H9 (cell line): Measurements from ENCODE around the gene SLC28A3. TPM values are rescaled to one million over a fixed set of nuclear protein-coding genes. Genes with fewer than 3 reads are reported as not detected.

Experiments
- DNase-seq: peaks from one replicate; pipeline ENCODE4 v3.0.0-alpha.2; 2017
- H2AFZ ChIP-seq: one replicate; pipeline ENCODE4 v1.6.1; 2013; ENCODE audit warnings: mild to moderate bottlenecking, low read length, control low read depth, moderate library complexity
- H2AK5ac ChIP-seq: 2 replicates; pipeline ENCODE4 v1.6.1; 2013; ENCODE audit warnings: low read length, control low read depth, mixed read lengths; ENCODE audit not compliant: insufficient read length
- H2BK120ac ChIP-seq: one replicate; pipeline ENCODE4 v1.6.1; 2013; ENCODE audit warnings: low read depth, mild to moderate bottlenecking, low read length, control low read depth, inconsistent platforms; ENCODE audit not compliant: poor library complexity, severe bottlenecking
- H2BK12ac ChIP-seq: 2 replicates; pipeline ENCODE4 v1.6.1; 2013; ENCODE audit warnings: low read length, control low read depth, mixed read lengths, low read depth; ENCODE audit not compliant: insufficient read length
- H2BK15ac ChIP-seq: 2 replicates; pipeline ENCODE4 v1.6.1; 2013; ENCODE audit warnings: low read depth, low read length, control low read depth
- H2BK20ac ChIP-seq: one replicate; pipeline ENCODE4 v1.6.1; 2013; ENCODE audit warnings: low read depth, mild to moderate bottlenecking, low read length, control low read depth, inconsistent platforms; ENCODE audit not compliant: poor library complexity, severe bottlenecking
- H2BK5ac ChIP-seq: 2 replicates; pipeline ENCODE4 v1.6.1; 2013; ENCODE audit warnings: low read length, control low read depth, mixed read lengths; ENCODE audit not compliant: insufficient read length
- H3K14ac ChIP-seq: 2 replicates; pipeline ENCODE4 v1.6.1; 2013; ENCODE audit warnings: low read length, control low read depth; ENCODE audit not compliant: insufficient read depth
- H3K18ac ChIP-seq: 2 replicates; pipeline ENCODE4 v1.6.1; 2013; ENCODE audit warnings: low read depth, mild to moderate bottlenecking, mixed read lengths, low read length, control low read depth; ENCODE audit not compliant: insufficient read length
- H3K23ac ChIP-seq: 2 replicates; pipeline ENCODE4 v1.6.1; 2013; ENCODE audit warnings: low read length, control low read depth, mixed read lengths, low read depth; ENCODE audit not compliant: insufficient read length
- H3K23me2 ChIP-seq: 2 replicates; pipeline ENCODE4 v1.6.1; 2013; ENCODE audit warnings: low read depth, mild to moderate bottlenecking, mixed read lengths, low read length, control low read depth; ENCODE audit not compliant: insufficient read length, poor library complexity, severe bottlenecking
- H3K27ac ChIP-seq: 2 replicates; pipeline ENCODE4 v1.5.1; 2013; ENCODE audit warnings: low read length, control low read depth, mixed read lengths, low read depth; ENCODE audit not compliant: insufficient read length
- H3K27me3 ChIP-seq: 2 replicates; pipeline ENCODE4 v1.6.1; 2013; ENCODE audit warnings: low read length, control low read depth, inconsistent platforms; ENCODE audit not compliant: insufficient read depth
- H3K4ac ChIP-seq: 2 replicates; pipeline ENCODE4 v1.6.1; 2013; ENCODE audit warnings: low read depth, mild to moderate bottlenecking, control low read depth, inconsistent platforms, low read length, moderate library complexity
- H3K4me1 ChIP-seq: 2 replicates; pipeline ENCODE4 v1.6.1; 2013; ENCODE audit warnings: low read length, control low read depth, inconsistent platforms; ENCODE audit not compliant: insufficient read depth
- H3K4me2 ChIP-seq: 2 replicates; pipeline ENCODE4 v1.6.1; 2013; ENCODE audit warnings: low read length, control low read depth, mixed read lengths; ENCODE audit not compliant: insufficient read length, insufficient read depth
- H3K56ac ChIP-seq: 2 replicates; pipeline ENCODE4 v1.6.1; 2013; ENCODE audit warnings: low read depth, mild to moderate bottlenecking, mixed read lengths, low read length, control low read depth; ENCODE audit not compliant: insufficient read length
- H3K79me1 ChIP-seq: 2 replicates; pipeline ENCODE4 v1.6.1; 2013; ENCODE audit warnings: low read depth, mild to moderate bottlenecking, moderate library complexity, low read length, control low read depth, inconsistent platforms; ENCODE audit not compliant: insufficient read depth, poor library complexity, severe bottlenecking
- H3K79me2 ChIP-seq: 2 replicates; pipeline ENCODE4 v1.6.1; 2013; ENCODE audit warnings: low read length, control low read depth, inconsistent platforms; ENCODE audit not compliant: insufficient read depth
- H3K9ac ChIP-seq: 2 replicates; pipeline ENCODE4 v1.6.1; 2013; ENCODE audit warnings: low read length, control low read depth, mixed read lengths; ENCODE audit not compliant: insufficient read length; ENCODE audit errors: extremely low read depth
- H3K9me3 ChIP-seq: one replicate; pipeline ENCODE4 v1.6.1; 2013; ENCODE audit warnings: low read depth, low read length, inconsistent platforms; ENCODE audit not compliant: control insufficient read depth
- H3T11ph ChIP-seq: one replicate; pipeline ENCODE4 v1.6.1; 2013; ENCODE audit warnings: mild to moderate bottlenecking, low read length, control low read depth, inconsistent platforms
- H4K20me1 ChIP-seq: one replicate; pipeline ENCODE4 v1.6.1; 2013; ENCODE audit not compliant: control insufficient read depth, insufficient read length, insufficient read depth
- H4K5ac ChIP-seq: 2 replicates; pipeline ENCODE4 v1.6.1; 2013; ENCODE audit warnings: low read depth, mild to moderate bottlenecking, mixed read lengths, low read length, control low read depth; ENCODE audit not compliant: insufficient read length
- H4K8ac ChIP-seq: replicated peaks from 2 replicates; pipeline ENCODE4 v1.6.1; 2013; ENCODE audit warnings: low read length, control low read depth, mixed read lengths, low read depth; ENCODE audit not compliant: insufficient read length
- H4K91ac ChIP-seq: 2 replicates; pipeline ENCODE4 v1.6.1; 2013; ENCODE audit warnings: low read depth, mild to moderate bottlenecking, moderate library complexity, mixed read lengths, low read length, control low read depth; ENCODE audit not compliant: insufficient read length
- H3K27ac Mint-ChIP-seq, 3 experiments: 2 replicates in 2 of 3; 3 replicates in 1 of 3; pipeline ENCODE4 v1.8.0; 2020 to 2021; ENCODE audit warnings: mixed read lengths in 3 of 3, mild to moderate bottlenecking in 1 of 3, moderate library complexity in 1 of 3
- H3K27me3 Mint-ChIP-seq: 2 replicates; pipeline ENCODE4 v1.8.0; 2021; ENCODE audit warnings: low read depth, mild to moderate bottlenecking, moderate library complexity, mixed read lengths
- H3K36me3 Mint-ChIP-seq, 3 experiments: 2 replicates in 2 of 3; 3 replicates in 1 of 3; pipeline ENCODE4 v1.8.0; 2020 to 2021; ENCODE audit warnings: low read depth in 3 of 3, mixed read lengths in 3 of 3; ENCODE audit not compliant: insufficient read depth in 1 of 3
- H3K4me1 Mint-ChIP-seq, 2 experiments: 2 replicates each; pipeline ENCODE4 v1.8.0; 2020; ENCODE audit warnings: mixed read lengths in 2 of 2
- H3K4me3 Mint-ChIP-seq, 2 experiments: 2 replicates in 1 of 2; 3 replicates in 1 of 2; pipeline ENCODE4 v1.8.0; 2020 to 2021; ENCODE audit warnings: mild to moderate bottlenecking in 2 of 2, mixed read lengths in 2 of 2, moderate library complexity in 1 of 2
- H3K9me3 Mint-ChIP-seq, 2 experiments: 2 replicates in 1 of 2; 3 replicates in 1 of 2; pipeline ENCODE4 v1.8.0; 2020; ENCODE audit warnings: mild to moderate bottlenecking in 2 of 2, mixed read lengths in 2 of 2, moderate library complexity in 1 of 2
- CTCF ChIP-seq: fragments of 200-600 bp; sonication (generic); conservative IDR thresholded peaks from 3 replicates; pipeline ENCODE4 v1.8.0; 2021; ENCODE audit warnings: antibody characterized with exemption, mild to moderate bottlenecking
- WGBS: extraction: QIAGEN DNeasy Blood & Tissue Kit; methylation state at CpG from one replicate; pipeline ENCODE4 v1.1.7; 2013; ENCODE audit warnings: missing lambda C conversion rate, low lambda C conversion rate, mixed read lengths; ENCODE audit not compliant: insufficient read length; ENCODE audit errors: extremely low coverage; 5-methylcytosine and 5-hydroxymethylcytosine counted together
- total RNA-seq: library from RNA; stranded (reverse); gene quantifications from 2 replicates; pipeline ENCODE4 v1.2.1, GENCODE V29; 2021

Gene SLC28A3
- total RNA-seq, 1 experiment from 2014 or later: not detected

GRCh38 chr9:84276741-84277140, 63.8 kb downstream of the SLC28A3 start:
- no peak for DNase-seq
- no peak overlapping the region for H2AFZ ChIP-seq
- no peaks in the 10 kb centered on the region for H3K36me3 Mint-ChIP-seq
- no peak overlapping the region for H3K4me3 Mint-ChIP-seq
- H3K23ac ChIP-seq: no peak overlapping the region
- H3K27ac Mint-ChIP-seq: no peak overlapping the region; a peak in 1 of 7 replicates
- H2BK5ac ChIP-seq: no peak overlapping the region
- H3K27me3 Mint-ChIP-seq: peaks cover 50% of the 10 kb centered on the region
- H3K9ac ChIP-seq: no peak overlapping the region
- H4K5ac ChIP-seq: no peak overlapping the region
- H3K56ac ChIP-seq: no peak overlapping the region
- no peak overlapping the region for H2AK5ac ChIP-seq
- H3K4ac ChIP-seq: no peak overlapping the region
- no peak overlapping the region for H4K91ac ChIP-seq
- no peak overlapping the region for H3K27ac ChIP-seq
- H3K4me1 Mint-ChIP-seq: peaks cover 14 to 17% of the 10 kb centered on the region in 2 experiments
- H4K20me1 ChIP-seq: no peaks in the 10 kb centered on the region
- no peak overlapping the region for H2BK120ac ChIP-seq
- no CpG with 5 or more reads among the region's 3 CpGs for WGBS
- H2BK12ac ChIP-seq: no peak overlapping the region
- H2BK15ac ChIP-seq: no peak overlapping the region
- H3K27me3 ChIP-seq: no peaks in the 10 kb centered on the region
- H3K4me1 ChIP-seq: peaks cover 3% of the 10 kb centered on the region; the same call in 1 of the 2 replicates
- no peaks in the 10 kb centered on the region; a peak in 1 of 5 replicates for H3K9me3 Mint-ChIP-seq
- H3K23me2 ChIP-seq: peaks cover under 1% of the 10 kb centered on the region
- H3K79me2 ChIP-seq: no peaks in the 10 kb centered on the region
- no peaks in the 10 kb centered on the region for H3K79me1 ChIP-seq
- H3K18ac ChIP-seq: no peak overlapping the region
- H3T11ph ChIP-seq: no peak overlapping the region
- no peaks in the 10 kb centered on the region for H3K9me3 ChIP-seq
- no peak for TF ChIP-seq CTCF
- no peak overlapping the region for H2BK20ac ChIP-seq
- H4K8ac ChIP-seq: no peak overlapping the region
- no peak overlapping the region for H3K14ac ChIP-seq
- no peak overlapping the region for H3K4me2 ChIP-seq
